ENCODE results near the gene CNNM2. TPM values are rescaled to one million over a fixed set of nuclear protein-coding genes. Genes with fewer than 3 reads are reported as not detected.

The CNNM2 gene
- total and polyA plus RNA-seq, 2 donors (not counting 1 experiment from before 2014, with no cell fraction given) = 6.6 to 21.6 TPM

DNA sequence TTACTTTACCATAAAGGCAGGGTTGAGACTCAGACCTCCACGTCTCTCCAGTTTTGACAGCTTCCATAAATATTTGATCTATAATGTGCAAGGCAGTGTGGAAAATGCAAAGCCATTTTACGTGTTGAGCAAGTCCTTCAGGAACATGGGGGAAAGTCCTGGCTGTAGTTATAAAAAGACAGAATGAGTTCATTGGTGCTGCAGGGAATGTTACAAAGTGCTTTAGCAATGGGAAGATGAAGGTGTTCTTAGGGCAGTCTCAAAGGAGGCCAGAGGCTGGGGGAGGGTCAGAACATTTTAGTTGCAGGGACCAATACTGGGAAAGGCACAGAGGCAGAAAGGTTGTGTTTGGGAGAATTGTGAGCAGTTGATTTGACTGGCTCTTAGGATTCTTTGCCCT, 27.9 kb downstream of the CNNM2 start:
- no peak overlapping the region for H3K9ac ChIP-seq (ENCODE audit: low read length)
- H3K4me3 ChIP-seq (ENCODE audit: control extremely low read depth in 1 of 5, extremely low read depth in 1 of 5, insufficient read depth in 1 of 5, low read depth in 2 of 5, low read length in 4 of 5) = no peak overlapping the region
- no peaks in the 10 kb centered on the region for H3K36me3 ChIP-seq (replicated peaks in 1 of 2; ENCODE audit: control extremely low read depth in 1 of 2, control insufficient read depth in 1 of 2, extremely low read depth in 1 of 2, insufficient read depth in 2 of 2, low read length in 1 of 2)
- ChIA-PET POLR2A (interaction anchor here (0.6 kb wide), 1 partner anchor 827 kb away, joined by 5 read pairs; no protein-coding TSS in a partner anchor), CTCF (interaction anchor here (1.0 kb wide), 1 partner anchor 299 kb away, joined by 5 read pairs; no protein-coding TSS in a partner anchor)
- H3K4me1 ChIP-seq (ENCODE audit: control insufficient read depth in 2 of 2, insufficient read depth in 2 of 2, low read length in 2 of 2) = no peaks in the 10 kb centered on the region
- H3K9me3 ChIP-seq (ENCODE audit: control extremely low read depth in 1 of 3, control insufficient read depth in 2 of 3, insufficient read depth in 1 of 3, low read length in 2 of 3) = no peaks in the 10 kb centered on the region
- no peaks in the 10 kb centered on the region for H4K20me1 ChIP-seq (ENCODE audit: control insufficient read depth, insufficient read depth, low read length, poor library complexity, severe bottlenecking)
- Mint-ChIP-seq H3K27me3 (no peaks in the 10 kb centered on the region), H3K4me3 (no peak overlapping the region), H3K4me1 (no peaks in the 10 kb centered on the region), H3K27ac (no peak overlapping the region), H3K9me3 (ENCODE audit: insufficient read depth) (no peaks in the 10 kb centered on the region)
- H3K4me2 ChIP-seq (replicated peaks; ENCODE audit: low read depth, low read length, poor library complexity, severe bottlenecking) = no peak overlapping the region
- TF ChIP-seq EZH2 (IDR thresholded peaks at IDR 0.05; ENCODE audit: borderline replicate concordance, insufficient read depth, low read depth, low read length, poor library complexity, severe bottlenecking) = no peak
- TF ChIP-seq, protein P1, sequence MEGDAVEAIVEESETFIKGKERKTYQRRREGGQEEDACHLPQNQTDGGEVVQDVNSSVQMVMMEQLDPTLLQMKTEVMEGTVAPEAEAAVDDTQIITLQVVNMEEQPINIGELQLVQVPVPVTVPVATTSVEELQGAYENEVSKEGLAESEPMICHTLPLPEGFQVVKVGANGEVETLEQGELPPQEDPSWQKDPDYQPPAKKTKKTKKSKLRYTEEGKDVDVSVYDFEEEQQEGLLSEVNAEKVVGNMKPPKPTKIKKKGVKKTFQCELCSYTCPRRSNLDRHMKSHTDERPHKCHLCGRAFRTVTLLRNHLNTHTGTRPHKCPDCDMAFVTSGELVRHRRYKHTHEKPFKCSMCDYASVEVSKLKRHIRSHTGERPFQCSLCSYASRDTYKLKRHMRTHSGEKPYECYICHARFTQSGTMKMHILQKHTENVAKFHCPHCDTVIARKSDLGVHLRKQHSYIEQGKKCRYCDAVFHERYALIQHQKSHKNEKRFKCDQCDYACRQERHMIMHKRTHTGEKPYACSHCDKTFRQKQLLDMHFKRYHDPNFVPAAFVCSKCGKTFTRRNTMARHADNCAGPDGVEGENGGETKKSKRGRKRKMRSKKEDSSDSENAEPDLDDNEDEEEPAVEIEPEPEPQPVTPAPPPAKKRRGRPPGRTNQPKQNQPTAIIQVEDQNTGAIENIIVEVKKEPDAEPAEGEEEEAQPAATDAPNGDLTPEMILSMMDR (IDR thresholded peaks at IDR 0.05) = no peak
- ATAC-seq (ENCODE audit: low read depth) (no peak), DNase-seq (no peak)
- intact Hi-C loops (cut with micrococcal nuclease) = no loop called here
- H3K79me2 ChIP-seq (ENCODE audit: control insufficient read depth, insufficient read depth, low read length) = peaks cover 5% of the 10 kb centered on the region
- no peak overlapping the region for H2AFZ ChIP-seq (ENCODE audit: insufficient read depth, low read depth, low read length, poor library complexity, severe bottlenecking)
- H3K27ac ChIP-seq (ENCODE audit: low read length in 2 of 2) = no peak overlapping the region
- WGBS (ENCODE audit: insufficient coverage) = 100% methylated on average over 1 of the region's 2 CpGs
- H3K27me3 ChIP-seq (replicated peaks in 1 of 4; ENCODE audit: control extremely low read depth in 1 of 4, control insufficient read depth in 3 of 4, insufficient read depth in 4 of 4, low read length in 3 of 4) = no peaks in the 10 kb centered on the region

GRCh38 chr10:102946992-102947391, 28.9 kb downstream of the CNNM2 start:
- H3K4me1 Mint-ChIP-seq = no peaks in the 10 kb centered on the region
- H3K27ac Mint-ChIP-seq = no peak overlapping the region
- Histone ChIP-seq H3K79me2 (ENCODE audit: control insufficient read depth, insufficient read depth, low read length) (no peaks in the 10 kb centered on the region), H3K9me3 (ENCODE audit: control extremely low read depth in 1 of 3, control insufficient read depth in 2 of 3, insufficient read depth in 1 of 3, low read length in 2 of 3) (no peaks in the 10 kb centered on the region), H2AFZ (ENCODE audit: insufficient read depth, low read depth, low read length, poor library complexity, severe bottlenecking) (no peak overlapping the region), H3K27me3 (replicated peaks in 1 of 4; ENCODE audit: control extremely low read depth in 1 of 4, control insufficient read depth in 3 of 4, insufficient read depth in 4 of 4, low read length in 3 of 4) (no peaks in the 10 kb centered on the region), H3K4me3 (ENCODE audit: control extremely low read depth in 1 of 5, extremely low read depth in 1 of 5, insufficient read depth in 1 of 5, low read depth in 2 of 5, low read length in 4 of 5) (no peak overlapping the region), H3K27ac (ENCODE audit: low read length in 2 of 2) (no peak overlapping the region), H3K4me1 (ENCODE audit: control insufficient read depth in 2 of 2, insufficient read depth in 2 of 2, low read length in 2 of 2) (no peaks in the 10 kb centered on the region), H3K9ac (ENCODE audit: low read length) (no peak overlapping the region), H3K36me3 (replicated peaks in 1 of 2; ENCODE audit: control extremely low read depth in 1 of 2, control insufficient read depth in 1 of 2, extremely low read depth in 1 of 2, insufficient read depth in 2 of 2, low read length in 1 of 2) (no peaks in the 10 kb centered on the region), H4K20me1 (ENCODE audit: control insufficient read depth, insufficient read depth, low read length, poor library complexity, severe bottlenecking) (no peaks in the 10 kb centered on the region), H3K4me2 (replicated peaks; ENCODE audit: low read depth, low read length, poor library complexity, severe bottlenecking) (no peak overlapping the region)
- DNase-seq (no peak), ATAC-seq (ENCODE audit: low read depth) (no peak)
- CTCF ChIA-PET = interaction anchor here (1.0 kb wide), 1 partner anchor 298 kb away, joined by 5 read pairs; no protein-coding TSS in a partner anchor
- intact Hi-C loops (cut with micrococcal nuclease) = no loop called here
- H3K9me3 Mint-ChIP-seq (ENCODE audit: insufficient read depth) = no peaks in the 10 kb centered on the region
- POLR2A ChIA-PET = no interaction called here
- no peak overlapping the region for H3K4me3 Mint-ChIP-seq
- no peak for TF ChIP-seq EZH2 (IDR thresholded peaks at IDR 0.05; ENCODE audit: borderline replicate concordance, insufficient read depth, low read depth, low read length, poor library complexity, severe bottlenecking)
- TF ChIP-seq, protein P1 (IDR thresholded peaks at IDR 0.05) = no peak
- H3K27me3 Mint-ChIP-seq = no peaks in the 10 kb centered on the region
- WGBS (ENCODE audit: insufficient coverage) = no CpG with 5 or more reads among the region's 2 CpGs
